SW 1271 (cell line): ENCODE measurements around the gene FRMD4A.
"Not testable (repeated sequence)": the region's sequence is repeated elsewhere in the genome, so short reads cannot be mapped to it uniquely, and the experiment has no call there.

Experiments
- DNase-seq, 2 experiments: peaks; one replicate each; lab custom pipeline; 2025; lab: John Stamatoyannopoulos, UW

The FRMD4A gene

DNA sequence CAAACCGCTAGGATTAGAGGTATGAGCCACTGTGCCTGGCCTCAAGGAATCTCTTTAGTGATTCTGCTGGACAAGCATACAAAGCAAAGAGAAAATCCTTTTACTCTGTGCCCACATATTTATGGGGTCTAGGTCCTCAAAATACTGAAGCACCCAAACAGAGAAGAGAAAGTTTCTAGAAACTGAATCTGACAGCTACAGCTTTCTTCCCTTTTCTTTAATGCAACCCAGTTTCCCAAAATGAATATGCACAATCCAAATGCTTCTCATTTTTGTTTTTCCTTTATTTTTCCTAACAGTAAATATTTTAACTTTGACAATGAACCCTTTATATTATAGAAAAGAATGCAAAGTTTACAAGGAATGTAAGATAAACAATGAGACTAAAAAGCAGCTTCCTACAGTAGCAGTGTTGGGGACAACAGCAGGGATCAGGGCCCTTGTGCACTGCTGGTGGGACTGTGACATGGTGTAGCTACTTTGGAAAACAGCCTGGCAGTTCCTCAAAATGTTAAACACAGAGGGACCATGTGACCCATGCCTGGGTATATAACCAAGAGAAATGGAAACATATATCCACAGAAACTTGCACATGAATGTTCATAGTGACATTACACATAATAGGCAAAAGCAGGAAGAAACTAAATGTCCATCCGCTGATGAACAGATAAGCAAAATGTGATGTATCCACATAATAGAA, 418.8 kb downstream of the FRMD4A start:
- no peak for DNase-seq

DNA sequence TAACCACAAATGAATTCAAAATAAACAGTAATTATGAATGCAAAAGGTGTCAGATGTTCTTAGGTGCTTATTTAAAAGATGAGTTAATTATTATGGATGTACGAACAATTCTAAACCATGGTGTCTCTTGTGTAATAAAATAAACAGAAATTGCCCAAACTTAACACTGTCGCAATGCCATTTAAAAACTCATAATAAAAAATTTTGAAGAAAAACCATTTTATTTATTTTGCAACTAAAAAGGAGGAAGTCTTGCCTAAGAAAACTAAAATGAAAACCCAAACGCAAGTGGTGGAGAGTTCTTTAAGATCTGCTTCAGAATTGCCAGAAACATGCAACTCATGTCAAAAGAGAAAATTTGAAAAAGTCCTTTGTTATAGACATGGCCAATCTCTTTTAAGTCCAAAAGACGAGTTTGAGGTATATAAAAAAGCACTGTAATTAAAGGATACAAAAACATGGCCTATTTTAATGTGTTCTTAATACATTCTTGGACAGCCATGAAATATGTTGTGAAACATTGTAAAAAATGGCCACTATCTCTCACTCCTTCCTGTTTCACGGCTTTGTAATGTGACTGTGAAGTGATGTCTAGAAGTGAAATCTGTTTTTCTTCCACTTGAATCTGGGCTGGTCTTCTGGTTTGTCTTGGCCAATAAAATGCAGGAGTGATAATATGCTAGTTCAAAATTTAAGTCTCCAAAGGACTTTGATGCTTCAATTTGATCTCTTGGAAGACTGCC, 421.0 kb downstream of the FRMD4A start:
- no peak for DNase-seq

DNA sequence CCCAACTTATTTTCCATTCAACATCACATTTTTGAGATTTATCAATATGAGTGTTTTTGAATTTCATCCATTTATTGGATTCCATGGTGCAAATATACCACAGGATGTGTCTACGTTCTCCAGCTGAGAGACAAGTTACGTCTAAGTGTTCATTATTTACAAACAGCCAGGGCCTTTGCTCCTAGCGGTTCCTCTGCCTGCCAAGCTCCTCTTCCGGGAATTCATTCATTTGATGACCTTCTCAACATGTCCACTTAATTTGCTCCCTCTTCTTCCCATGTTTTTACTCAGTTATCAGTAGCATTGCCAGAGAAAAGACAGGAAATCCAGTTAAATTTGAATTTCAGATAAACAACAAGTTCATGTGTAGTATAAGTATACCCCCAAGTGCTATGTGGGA, 422.2 kb downstream of the FRMD4A start:
- DNase-seq = no peak

DNA sequence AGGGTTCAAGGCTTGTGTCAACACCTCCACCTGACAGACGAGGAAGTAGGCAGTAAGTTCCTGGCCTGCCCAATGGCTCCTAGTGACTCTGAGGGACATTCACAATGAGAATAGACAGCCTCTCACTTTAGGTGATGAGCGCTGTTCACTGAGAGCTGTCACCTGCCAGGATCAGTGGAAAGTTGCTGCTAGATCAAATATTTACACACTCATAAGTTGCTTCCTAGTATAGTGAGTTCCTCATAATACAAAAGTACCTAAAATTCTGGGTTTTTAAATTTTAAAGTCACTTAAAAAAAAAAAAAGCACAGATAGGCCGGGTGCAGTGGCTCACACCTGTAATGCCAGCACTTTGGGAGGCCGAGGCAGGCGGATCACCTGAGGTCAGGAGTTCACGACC, 423.2 kb downstream of the FRMD4A start:
- no peak for DNase-seq

DNA sequence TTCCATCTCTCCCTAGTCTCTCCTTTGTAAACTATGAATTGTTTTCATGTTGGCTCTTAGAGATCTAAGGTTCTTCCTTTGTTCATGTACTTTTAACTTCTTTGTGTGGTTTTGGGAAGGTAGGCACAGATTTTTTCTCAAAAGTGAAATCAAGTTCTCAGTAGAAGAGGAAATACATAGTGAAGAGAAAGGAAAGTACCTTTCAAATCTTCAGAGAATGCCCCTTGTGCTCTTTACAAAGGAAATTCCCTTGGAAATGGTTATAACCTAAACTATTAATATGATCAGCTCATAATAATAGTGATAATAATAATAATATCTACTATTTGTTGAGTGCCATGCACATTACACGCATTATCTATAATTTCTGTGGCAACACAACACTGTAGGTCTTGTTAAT, 425.4 kb downstream of the FRMD4A start:
- no peak for DNase-seq

DNA sequence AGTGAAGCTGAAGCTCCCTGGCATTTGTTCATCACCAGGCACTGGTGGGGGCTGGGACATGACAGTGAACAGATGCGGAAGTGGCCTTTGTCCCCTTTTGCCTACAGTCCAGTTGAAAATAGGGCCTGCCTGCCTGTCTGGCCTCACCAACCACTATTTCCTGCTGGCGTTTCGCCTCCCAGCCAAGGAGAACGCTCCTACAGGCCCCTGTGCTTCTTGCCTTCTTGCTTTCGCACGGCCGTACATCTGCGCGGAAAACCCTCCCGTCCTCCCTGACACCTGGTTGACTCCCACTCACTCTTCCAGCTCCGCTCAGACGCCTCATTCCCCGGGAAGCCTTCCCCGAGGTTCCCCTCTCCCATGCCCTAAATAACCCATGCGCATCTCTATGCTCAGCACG, 426.7 kb downstream of the FRMD4A start:
- no peak for DNase-seq

DNA sequence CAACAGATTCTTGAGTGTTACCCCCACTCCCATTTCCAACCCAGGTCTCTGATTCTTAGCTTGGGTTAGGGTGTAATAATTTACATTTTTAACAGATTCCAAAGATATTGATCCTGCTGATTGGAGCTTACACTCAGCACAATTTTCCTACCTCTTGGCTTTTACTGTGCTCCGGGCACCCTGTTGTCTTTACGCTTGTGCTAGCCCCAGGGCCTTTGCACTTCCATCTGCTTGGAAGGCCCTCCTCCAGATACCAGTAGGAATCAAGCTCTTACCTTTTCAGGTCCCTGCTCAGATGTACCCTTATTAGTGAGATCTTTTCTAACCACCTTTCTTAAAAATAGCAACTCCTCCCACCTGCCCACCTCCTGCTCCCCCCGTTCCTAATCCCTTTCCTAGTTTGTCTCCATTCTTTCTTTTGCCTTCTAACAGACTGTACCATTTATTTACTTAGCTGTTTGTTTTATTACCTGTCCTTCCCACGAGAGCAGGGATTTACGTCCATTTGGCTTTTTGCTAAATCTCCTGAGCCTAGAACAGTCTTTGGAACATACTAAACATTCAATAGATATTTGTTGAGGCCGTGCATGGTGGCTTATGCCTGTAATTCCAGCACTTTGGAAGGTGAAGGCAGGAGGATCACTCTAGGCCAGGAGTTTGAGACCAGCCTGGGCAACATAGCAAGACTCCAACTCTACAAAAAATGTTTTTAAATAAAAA, 427.7 kb downstream of the FRMD4A start:
- DNase-seq = no peak

DNA sequence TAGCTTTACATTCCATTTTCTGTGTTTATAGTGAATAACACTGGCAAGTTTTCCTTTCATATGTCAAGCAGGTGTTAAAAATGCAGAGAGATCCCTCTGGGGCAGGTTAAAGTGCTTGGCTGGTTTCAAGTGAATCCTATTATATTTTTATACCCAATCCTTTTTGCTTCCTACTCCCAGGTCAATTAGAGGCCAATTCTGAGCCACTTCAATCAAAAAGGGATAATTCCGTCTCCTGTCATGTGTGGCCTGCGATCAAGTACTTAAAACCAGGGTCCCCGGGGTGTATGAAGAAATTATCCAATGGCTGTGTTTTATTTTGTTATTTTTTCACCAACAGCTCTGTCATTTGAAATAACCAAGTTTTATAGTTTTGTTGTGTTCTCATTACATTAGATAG, 430.8 kb downstream of the FRMD4A start:
- DNase-seq = no peak

DNA sequence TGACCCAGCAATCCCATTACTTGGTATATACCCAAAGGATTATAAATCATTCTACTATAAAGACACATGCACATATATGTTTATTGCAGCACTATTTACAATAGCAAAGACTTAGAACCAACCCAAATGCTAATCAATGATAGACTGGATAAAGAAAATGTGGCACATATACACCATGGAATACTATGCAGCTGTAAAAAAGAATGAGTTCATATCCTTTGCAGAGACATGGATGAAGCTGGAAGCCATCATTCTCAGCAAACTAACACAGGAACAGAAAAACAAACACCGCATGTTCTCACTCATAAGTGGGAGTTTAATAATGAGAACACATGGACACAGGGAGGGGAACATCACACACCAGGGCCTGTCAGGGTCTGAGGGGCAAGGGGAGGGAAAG, 434.6 kb downstream of the FRMD4A start:
- DNase-seq = not testable (repeated sequence)

DNA sequence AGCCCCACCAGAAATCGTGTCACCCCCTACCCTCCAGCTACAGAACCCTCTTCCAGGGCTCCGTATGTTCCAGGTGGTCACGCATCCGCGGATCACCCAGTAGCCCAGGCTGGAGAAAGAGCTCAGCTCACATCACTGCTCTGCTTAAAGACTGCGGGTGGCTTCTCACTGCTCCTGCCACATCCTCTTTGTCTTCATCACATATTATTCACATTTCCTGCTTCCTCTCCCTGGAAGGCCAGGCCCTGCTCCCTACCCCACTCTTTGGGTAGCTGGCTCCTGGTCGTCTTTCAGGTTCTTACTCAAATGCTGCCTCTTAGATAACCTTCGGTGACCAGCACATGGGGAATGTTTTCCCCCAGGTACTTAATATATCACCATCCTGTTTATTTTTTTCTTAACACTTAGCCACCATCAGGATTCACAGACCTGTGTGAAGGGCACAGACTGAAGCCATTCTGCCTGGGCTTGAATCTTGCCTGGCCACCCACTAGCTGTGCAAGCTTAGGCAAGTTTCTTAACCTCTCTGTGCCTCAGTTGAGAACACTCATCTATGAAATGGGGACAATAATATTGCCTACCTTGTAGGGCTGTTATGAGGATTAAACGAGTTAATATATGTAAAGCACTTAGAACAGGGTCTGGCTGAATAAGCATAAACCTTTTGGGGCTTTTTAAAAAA, 436.2 kb downstream of the FRMD4A start:
- peak in 1 of 2 experiments; percentile 4 for DNase-seq

DNA sequence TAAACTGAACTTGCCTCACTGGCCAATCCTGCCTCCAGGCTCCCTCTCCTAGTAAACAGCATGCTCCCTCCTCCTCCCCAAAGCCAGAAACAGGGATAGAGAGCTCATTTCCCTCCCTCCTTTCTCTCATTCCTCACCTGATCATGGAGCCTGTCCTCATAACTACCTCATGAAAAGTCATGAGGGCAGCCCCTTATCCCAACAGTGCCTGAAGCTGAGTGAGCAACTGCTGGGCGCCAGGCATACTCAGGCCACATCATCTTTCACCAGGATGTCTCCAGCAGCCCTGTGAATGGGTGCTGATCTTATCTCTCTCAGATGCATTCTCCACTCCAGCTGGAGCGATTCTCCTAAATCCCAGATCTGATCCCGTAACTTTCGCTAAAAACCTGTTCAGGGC, 436.8 kb downstream of the FRMD4A start:
- no peak for DNase-seq

DNA sequence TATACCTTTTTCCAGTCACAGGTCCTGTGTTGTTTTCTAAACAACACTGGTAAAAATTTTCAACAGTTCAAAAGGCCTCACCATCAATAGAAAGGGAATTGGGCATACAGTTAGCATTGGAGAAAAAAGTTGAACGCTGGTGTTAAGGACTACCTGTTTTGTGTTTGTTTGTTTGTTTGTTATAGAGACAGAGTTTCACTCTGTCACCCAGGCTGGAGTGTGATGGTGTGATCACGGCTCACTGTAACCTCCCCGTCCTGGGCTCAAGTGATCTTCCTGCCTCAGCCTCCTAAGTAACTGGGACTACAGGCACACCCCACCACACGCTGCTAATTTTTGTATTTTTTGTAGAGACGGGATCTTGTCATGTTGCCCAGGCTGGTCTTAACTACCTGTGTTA, 437.9 kb downstream of the FRMD4A start:
- no peak for DNase-seq

DNA sequence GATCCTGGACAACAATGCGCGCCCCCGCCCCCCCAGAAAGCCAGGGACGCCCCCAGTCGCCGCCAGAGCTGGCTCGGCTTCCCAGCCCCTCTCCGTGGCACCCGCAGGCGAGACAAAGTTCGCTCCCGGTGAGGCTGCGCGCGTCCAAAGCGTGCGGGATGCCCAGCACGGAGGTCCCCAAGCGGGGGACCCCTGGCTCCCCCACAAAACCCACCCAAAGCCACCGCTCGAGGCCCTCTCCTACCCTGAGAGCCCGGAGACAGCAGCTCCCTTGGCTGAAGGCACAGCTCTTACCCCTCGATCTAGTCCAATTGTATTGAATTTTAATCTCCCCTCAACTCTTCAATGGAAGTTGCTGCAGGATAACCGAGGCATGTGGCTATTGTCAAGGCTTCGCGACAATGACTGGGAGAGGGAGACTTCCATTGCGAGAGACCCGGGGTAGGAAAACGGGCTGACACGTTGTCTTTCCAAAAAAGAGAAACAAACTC, 438.7 kb downstream of the FRMD4A start:
- DNase-seq = no peak

DNA sequence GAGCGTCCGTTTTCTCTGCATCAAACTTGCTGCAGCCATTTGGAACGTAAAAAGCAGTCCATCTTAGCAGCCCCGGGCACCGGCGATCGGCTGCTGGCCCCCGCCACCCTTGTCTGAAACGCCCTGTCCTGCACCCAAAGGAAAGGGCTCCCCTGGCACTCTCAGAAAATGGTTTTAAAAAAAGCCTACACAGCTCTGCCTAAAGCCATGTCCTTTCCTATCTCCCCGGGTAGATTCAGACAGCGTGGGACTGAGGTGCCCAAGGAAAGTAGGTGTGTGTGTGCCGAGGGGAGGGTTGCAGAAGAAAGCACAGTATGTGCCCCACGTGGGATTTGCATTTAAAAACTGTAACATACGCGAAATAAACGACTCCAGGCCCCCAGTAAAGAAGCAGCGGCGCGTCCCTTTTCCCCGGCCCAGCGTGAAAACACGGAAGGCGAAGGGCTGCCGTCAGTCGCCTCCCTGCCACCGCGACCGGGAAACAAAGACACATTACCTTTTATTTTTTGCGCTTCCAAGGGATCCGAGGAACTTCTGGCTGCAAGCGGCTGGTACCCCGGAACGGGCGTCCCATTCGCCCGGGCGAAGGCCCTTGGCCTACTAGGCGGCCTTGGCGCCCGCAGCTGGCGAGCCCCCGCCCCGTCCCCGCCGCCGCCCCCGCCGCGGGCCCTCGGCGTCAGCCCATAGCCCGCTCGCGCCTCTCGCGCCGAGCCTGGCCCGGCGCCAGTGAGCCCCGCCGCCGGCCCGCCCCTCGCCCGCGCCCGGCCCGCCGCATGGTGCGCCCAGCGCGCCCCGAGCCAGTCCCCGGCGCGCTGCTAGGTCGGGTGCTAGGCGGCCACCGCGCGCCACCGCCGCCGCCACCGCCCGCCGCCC, 439.4 kb downstream of the FRMD4A start:
- no peak for DNase-seq

DNA sequence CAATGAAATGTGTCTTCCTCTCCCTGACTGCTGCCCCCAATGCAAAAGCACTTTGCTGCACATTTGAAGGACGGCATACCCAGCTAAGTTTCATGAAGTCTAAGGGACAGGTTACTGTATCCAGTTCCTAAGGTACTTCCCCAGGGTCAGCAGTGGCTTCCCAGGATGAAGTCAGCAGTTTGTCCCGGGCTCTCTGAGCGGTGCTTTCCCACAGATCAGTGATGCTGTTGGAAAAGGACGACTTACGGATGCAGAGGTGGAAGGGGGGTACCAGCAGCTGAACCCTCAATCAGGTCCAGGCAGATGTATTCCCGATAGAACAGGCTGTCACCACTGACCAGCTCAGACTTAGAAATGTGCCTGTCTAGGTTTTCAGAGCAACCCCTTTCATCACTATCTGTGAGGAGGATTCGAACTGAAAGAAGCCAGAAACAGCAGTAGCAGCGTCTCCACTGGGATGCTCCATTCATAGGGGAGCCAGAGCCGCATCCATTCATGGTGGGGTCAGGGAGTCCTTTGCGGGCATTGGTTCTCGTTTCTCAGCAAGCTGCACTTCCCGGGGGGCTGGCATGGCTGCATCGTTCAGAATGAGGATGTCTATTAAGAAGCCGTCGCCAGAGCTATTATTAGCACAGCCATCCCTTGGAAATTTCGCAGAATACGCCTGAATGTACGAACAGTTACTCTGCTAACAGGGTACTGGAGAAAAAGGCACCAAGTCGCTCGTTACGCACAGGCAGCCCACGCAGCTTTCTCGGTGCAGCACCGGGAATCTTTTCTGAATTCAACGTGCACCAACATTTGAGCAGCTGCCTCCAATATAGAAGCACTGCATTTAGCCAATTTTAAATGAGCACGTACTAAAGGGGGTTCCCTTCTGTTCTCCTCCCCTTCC, 440.2 kb downstream of the FRMD4A start:
- DNase-seq = no peak

DNA sequence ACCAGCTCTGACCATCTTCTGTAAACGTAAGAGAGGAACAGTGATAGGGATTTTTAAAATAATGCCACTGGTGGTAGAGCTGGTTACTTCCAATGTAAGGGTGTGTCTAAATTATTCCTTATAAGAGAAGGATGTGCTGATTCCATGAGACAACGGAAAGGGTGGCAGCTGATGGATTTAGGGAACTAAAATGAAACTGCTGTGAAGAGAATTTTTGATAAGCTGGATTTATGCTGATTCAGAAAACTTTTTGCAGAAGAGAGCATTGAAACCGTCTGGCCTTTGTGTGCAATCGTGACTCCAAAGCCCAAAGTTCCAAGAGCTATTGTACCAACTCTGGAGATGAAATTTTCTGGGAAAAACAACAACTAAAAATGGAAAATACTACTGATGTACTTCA, 443.0 kb downstream of the FRMD4A start:
- DNase-seq = no peak

DNA sequence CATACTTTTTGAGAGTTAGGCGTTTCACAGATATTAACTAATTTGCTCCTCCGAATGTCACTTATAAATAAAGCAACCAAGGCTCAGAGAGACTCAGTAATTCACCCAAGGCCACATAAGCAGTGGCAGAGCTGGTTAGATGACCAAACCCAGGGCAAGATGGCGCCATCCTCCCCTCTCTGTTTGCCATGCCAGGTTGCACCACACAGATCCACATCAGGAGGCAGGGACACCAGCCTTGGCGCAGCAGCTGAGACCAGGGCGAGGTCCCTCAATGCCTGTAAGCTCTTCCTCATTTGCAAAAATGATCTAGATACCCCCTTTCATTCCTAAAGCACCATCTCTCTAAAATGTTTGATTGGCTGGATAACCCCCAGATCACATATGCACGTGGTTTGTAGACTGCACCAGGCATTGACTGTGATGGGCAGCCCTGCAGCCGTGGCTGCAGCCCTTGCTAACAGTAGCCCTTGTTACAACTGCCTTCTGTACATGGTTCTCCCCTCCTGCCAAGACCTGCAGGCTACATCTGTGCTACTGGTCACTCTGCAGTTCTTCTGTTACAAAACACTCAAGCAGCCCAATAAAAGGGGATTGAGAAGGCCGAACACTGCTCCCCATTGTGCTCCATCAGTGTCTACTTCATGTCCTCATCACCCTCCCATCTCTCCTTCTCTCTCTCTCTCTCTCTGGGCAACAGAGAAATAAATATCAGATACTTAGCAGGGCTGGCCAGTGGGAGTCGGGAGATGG, 445.3 kb downstream of the FRMD4A start:
- no peak for DNase-seq

DNA sequence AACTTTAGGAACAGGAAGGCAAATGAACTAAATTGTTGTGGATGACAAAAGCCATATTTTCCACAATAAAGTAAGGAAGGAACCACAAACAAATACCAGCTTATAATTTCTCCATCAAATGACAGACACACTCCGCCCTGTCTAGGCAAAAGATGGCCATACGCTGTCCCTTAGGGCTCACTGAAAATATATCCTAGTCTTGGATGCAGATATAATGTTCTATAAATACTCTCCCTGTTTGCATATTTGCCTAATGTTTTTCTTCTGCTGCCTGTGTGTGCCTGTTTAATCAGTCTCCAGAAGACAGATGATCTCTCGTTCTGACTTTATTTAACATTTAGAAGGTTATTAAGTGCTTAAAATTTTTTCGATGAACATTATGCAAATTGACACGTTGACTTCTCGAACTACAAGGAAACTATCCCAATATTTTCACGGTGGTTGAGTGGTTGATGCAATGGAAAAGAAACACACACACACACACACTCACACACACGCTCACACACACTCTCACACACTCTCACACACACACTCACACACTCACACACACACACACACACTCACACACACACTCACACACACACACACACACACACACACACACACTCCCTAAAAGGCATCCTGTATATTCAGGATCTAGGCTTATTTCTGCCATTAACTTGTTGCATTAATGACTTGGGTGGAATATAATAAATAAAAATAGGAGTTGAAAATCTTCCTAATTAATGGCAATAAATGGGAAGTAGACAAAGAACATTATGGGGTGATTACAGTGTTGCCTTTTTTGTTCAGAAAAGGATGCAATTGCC, 446.9 kb downstream of the FRMD4A start:
- DNase-seq = no peak
